Measurements from ENCODE around the gene TRAF5.

DNA sequence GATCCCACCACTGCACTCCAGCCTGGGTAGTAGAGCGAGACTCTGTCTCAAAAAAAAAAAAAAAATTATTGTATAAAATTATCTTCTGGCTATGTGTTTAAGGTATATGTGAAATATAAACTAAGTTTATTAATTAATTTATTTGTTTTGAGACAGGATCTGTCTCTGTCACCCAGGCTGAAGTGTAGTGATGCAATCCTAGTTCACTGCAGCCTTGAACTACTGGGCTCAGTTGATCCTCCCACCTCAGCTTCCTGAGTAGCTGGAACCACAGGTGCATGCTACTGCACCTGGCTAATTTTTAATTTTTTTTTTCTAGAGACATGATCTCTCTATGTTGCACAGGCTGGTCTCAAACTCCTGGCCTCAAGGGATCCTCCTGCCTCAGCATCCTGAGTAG, 97.4 kb downstream of the TRAF5 start:
- TF ChIP-seq, protein P1, sequence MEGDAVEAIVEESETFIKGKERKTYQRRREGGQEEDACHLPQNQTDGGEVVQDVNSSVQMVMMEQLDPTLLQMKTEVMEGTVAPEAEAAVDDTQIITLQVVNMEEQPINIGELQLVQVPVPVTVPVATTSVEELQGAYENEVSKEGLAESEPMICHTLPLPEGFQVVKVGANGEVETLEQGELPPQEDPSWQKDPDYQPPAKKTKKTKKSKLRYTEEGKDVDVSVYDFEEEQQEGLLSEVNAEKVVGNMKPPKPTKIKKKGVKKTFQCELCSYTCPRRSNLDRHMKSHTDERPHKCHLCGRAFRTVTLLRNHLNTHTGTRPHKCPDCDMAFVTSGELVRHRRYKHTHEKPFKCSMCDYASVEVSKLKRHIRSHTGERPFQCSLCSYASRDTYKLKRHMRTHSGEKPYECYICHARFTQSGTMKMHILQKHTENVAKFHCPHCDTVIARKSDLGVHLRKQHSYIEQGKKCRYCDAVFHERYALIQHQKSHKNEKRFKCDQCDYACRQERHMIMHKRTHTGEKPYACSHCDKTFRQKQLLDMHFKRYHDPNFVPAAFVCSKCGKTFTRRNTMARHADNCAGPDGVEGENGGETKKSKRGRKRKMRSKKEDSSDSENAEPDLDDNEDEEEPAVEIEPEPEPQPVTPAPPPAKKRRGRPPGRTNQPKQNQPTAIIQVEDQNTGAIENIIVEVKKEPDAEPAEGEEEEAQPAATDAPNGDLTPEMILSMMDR (conservative IDR thresholded peaks at IDR 0.05 in 1 of 2, IDR thresholded peaks at IDR 0.05 in 1 of 2; ENCODE audit: extremely low read depth in 1 of 2, insufficient read depth in 1 of 2, low read depth in 1 of 2, low read length in 2 of 2) = no peak
- TF ChIP-seq EZH2 (IDR thresholded peaks at IDR 0.05; ENCODE audit: borderline replicate concordance, low read length) = no peak
